ENCODE measurements around the gene TMC6. TPM values are rescaled to one million over a fixed set of nuclear protein-coding genes. Genes with fewer than 3 reads are reported as not detected.

Gene TMC6
- total and polyA plus RNA-seq, 2 of the 13 experiments (the other 11 are each of a cell fraction or from before 2014, with no cell fraction given) = 48.4 to 99.1 TPM

- no peak for TF ChIP-seq HBP1 (CRISPR knock-in tag; IDR thresholded peaks at IDR 0.05; ENCODE audit: low read depth)
- TF ChIP-seq ZNF468 (CRISPR knock-in tag; IDR thresholded peaks at IDR 0.05) = no peak
- TF ChIP-seq TFE3 (CRISPR knock-in tag; IDR thresholded peaks at IDR 0.05) = no peak
- no peak for TF ChIP-seq SIX4 (CRISPR knock-in tag; IDR thresholded peaks at IDR 0.05)
- no peak for TF ChIP-seq ZNF10 (CRISPR knock-in tag; IDR thresholded peaks at IDR 0.05; ENCODE audit: borderline replicate concordance, low read depth)
- TF ChIP-seq U2AF2 (IDR thresholded peaks at IDR 0.05; ENCODE audit: low read depth, low read length) = no peak
- TF ChIP-seq ZNF354B (CRISPR knock-in tag; IDR thresholded peaks at IDR 0.05) = no peak
- TF ChIP-seq ZNF569 (CRISPR knock-in tag; IDR thresholded peaks at IDR 0.05; ENCODE audit: borderline replicate concordance) = no peak
- TF ChIP-seq FOXC1 (CRISPR knock-in tag; IDR thresholded peaks at IDR 0.05; ENCODE audit: borderline replicate concordance) = no peak
- no peak for TF ChIP-seq JUNB (CRISPR knock-in tag; IDR thresholded peaks at IDR 0.05; ENCODE audit: borderline replicate concordance)
- no peak for TF ChIP-seq KMT2A (CRISPR knock-in tag; IDR thresholded peaks at IDR 0.05)
- TF ChIP-seq FIP1L1 (IDR thresholded peaks at IDR 0.05; ENCODE audit: borderline replicate concordance, insufficient read depth, low read depth, low read length) = no peak
- no peak for TF ChIP-seq YY1 (IDR thresholded peaks at IDR 0.05; ENCODE audit: insufficient read depth, insufficient replicate concordance, low read depth, low read length)
- TF ChIP-seq CREB1 (IDR thresholded peaks at IDR 0.05) = no peak
- no peak for TF ChIP-seq CREB1 (CRISPR knock-in tag; IDR thresholded peaks at IDR 0.05)
- TF ChIP-seq ZKSCAN5 (CRISPR knock-in tag; IDR thresholded peaks at IDR 0.05) = no peak
- TF ChIP-seq ZFP91 (CRISPR knock-in tag; IDR thresholded peaks at IDR 0.05; ENCODE audit: borderline replicate concordance) = peak; percentile 81; the same call in 1 of the 2 replicates
- TF ChIP-seq ZNF232 (CRISPR knock-in tag; IDR thresholded peaks at IDR 0.05; ENCODE audit: borderline replicate concordance) = no peak
- no peak for TF ChIP-seq SP4 (CRISPR knock-in tag; IDR thresholded peaks at IDR 0.05)
Measured at GRCh38 chr17:78137392-78138203, 9.0 kb upstream of the TMC6 start (continued).

Data from HepG2 (cell line).